Stimulated activated CD8-positive, alpha-beta memory T cell treated with anti-CD3 and anti-CD28 coated beads, Interleukin-7, amount 100 ng/mL, for 48 hours (primary cell): ENCODE results near the gene ADPRM.
"Not testable (repeated sequence)": the region's sequence is repeated elsewhere in the genome, so short reads cannot be mapped to it uniquely, and the experiment has no call there.

Experiments
- DNase-seq, 2 donors: peaks; one replicate each; pipeline ENCODE4 v3.0.0-alpha.2; 2020; ENCODE audit warnings: low read depth in 1 of 2; ENCODE audit errors: extremely low read depth in 1 of 2

Gene ADPRM

GRCh38 chr17:10698096-10698818 is 863 bp downstream of the ADPRM start:
- DNase-seq: no peak

- DNase-seq: no peak
These were observed 2.5 kb downstream of the ADPRM start for GRCh38 chr17:10699856-10700255.

- DNase-seq: no peak
These were observed 5.2 kb downstream of the ADPRM start for GRCh38 chr17:10702574-10702973.

DNA sequence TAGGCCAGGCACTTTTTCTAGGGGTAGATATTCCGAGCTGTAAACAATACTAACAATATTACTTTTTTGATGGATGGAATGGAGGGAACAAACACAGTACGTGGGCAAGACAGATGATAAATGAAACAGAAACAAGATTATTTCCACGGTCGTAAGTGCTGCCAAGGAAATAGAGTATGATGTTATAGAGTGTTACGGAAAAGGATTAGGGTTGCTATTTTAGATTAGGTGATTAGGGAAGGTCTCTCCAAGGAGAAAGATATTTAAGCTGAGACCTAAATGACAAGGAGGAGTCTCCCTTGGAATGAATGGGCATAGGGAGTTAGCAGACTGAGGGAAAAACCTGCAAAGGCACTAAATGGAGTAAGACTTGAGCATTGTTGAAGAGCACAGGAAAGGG is 8.3 kb downstream of the ADPRM start:
- DNase-seq: no peak

- DNase-seq: no peak
These were observed 15.9 kb downstream of the ADPRM start for GRCh38 chr17:10713318-10713717.

GRCh38 chr17:10716218-10716617 is 18.8 kb downstream of the ADPRM start:
- no peak for DNase-seq

GRCh38 chr17:10718547-10718946 is 21.2 kb downstream of the ADPRM start:
- no peak for DNase-seq

DNA sequence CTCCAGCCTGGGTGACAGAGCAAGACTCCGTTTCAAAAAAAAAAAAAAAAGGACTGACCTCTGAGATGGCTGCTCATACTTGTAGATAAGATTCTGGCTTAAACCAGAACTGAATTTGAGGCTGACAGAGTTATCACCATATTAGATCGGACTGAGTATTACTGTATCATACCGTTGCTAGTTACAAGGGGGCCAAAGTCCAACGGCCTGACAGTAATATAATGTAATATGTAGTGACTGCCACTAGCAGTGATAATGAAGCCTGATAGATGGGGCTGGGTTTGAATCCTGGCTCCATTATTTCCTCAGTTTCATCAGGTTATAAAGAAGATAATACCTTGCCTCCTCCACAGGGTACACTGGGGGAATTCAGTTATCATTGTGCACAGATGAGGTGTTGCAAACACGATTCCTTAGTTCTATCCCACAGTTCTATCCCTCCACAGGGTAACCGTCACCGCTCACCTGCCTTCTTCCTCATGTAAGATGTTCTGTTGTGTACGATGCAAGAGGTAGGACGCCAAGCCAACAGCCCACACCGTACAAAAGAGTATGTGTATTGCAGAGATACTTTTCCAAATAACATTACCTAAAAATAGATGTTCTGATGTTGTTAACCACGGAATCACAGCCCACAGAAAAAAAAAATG is 27.3 kb downstream of the ADPRM start:
- DNase-seq: no peak

GRCh38 chr17:10725262-10725661 is 27.9 kb downstream of the ADPRM start:
- DNase-seq: no peak

GRCh38 chr17:10726196-10726595 is 28.8 kb downstream of the ADPRM start:
- DNase-seq: no peak

- peak in 1 of 2 donors; percentile 16 for DNase-seq
These were observed 29.8 kb downstream of the ADPRM start for GRCh38 chr17:10727192-10727591.

- DNase-seq: no peak
These were observed 31.0 kb downstream of the ADPRM start for GRCh38 chr17:10728331-10728892.

DNA sequence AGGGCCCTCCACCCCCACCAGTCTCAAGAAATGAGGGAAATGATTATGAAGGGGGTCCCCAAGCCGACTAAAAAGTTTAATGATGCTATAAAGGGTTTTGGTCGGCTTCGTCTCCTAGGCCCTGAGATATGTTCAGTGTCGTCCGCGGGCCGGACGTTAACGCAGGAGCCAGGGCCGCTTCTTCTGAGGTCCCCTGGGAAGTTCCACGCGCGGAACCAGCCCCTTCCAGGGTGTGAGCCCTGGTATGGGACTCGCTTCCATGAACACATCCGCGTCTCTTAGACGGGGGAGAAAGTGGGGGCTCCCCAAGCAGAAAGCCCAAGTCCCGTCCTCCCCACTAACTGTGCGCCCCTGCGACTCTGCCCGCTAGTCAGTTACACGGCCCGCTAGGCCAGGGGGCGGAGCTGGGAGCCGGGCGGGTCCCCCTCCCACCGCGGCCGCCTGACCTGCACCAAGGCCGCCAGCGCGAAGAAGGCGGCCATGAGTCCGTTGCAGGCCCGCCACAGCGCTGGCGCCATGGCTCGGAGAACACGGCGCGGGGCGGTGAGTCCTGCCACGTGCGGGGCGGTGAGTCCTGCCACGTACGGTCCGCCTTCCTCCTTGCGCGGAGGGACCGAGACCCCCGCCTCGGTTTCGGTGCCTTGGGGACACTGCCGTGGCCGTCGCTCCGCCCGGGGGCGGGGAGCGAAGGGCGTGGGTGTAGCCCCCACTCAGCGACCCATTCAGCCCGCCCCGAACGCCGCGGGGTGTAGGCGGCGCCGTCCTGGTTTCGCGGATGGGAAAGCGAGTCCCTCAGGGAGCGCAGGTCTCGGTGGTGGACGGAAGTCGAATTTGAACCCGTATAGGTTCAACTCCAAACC is 32.2 kb downstream of the ADPRM start, which contains the start of gene TMEM220:
Gene TMEM220, minus strand, starts transcription at position 690 of the 860 bp plus-strand sequence. Its CDS starts 172 bp downstream, at position 518.
- peak; percentile 7 to 17 for DNase-seq

DNA sequence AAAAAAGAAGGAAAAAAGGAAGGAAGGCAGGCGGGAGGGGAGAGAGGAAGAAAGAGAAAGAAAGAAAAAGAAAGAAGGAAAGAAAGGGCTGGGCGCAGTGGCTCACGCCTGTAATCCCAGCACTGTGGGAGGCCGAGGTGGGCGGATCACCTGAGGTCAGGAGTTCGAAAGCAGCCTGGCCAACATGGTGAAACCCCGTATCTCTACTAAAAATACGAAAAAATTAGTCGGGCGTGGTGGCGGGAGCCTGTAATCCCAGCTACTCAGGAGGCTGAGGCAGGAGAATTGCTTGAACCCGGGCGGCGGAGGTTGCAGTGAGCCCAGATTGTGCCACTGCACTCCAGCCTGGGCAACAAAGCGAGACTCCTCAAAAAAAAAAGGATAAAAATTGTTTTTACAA is 32.9 kb downstream of the ADPRM start:
- DNase-seq: not testable (repeated sequence)

DNA sequence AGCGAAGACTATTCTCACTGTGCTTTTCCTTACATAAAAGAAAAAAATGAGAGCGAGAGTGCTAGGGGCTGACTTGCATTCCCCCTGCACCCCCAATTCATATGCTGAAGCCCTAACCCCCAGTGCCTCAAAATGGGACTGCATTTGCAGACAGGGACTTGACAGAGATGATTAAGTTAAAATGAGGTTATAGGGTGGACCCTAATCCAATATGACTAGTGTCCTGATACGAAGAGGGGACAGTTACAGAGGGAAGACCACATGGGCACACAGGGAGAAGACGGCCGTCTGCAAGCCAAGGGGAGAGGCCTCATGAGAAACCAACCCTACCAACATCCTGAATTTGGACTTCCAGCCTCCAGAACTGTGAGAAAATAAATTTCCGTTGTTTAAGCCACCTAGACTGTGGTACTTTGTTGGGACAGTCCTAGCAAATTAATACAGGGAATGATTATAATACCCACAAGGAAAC is 34.0 kb downstream of the ADPRM start:
- DNase-seq: no peak

DNA sequence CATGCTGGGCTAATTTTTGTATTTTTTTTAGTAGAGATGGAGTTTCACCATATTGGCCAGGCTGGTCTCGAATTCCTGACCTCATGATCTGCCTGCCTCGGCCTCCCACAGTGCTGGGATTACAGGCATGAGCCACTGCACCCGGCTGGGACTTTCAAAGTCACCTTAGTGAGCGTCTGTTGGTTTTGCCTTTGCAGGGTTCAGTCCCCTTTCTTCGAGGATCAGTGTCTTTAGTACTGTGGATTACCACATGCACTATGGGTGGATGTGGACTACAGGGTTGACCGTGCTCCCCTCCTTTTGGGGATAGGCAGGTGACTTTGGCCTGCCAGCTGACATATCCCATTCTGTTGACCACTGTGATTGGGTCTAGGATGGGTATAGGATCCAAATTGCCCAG is 34.7 kb downstream of the ADPRM start:
- not testable (repeated sequence) for DNase-seq

- DNase-seq: no peak
These were observed 36.3 kb downstream of the ADPRM start for GRCh38 chr17:10733666-10734065.

DNA sequence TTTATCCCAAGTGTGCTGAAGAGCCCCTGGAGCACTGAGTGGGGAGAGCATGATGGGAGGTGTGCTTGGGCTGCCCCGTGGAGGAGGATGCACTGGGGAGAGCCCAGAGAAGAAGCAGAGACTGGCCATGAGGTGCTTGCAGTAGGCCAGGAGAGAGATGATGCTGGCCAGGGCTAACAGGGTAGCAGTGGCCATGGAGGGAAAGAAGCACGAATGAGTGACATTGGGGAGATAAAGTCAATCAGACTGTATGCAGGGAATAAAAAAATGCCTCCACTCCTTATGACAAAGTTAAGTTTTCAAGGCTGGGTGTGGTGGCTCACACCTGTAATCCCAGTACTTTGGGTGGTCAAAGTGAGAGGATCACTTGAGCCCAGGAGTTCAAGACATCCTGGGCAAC is 37.9 kb downstream of the ADPRM start:
- DNase-seq: no peak

DNA sequence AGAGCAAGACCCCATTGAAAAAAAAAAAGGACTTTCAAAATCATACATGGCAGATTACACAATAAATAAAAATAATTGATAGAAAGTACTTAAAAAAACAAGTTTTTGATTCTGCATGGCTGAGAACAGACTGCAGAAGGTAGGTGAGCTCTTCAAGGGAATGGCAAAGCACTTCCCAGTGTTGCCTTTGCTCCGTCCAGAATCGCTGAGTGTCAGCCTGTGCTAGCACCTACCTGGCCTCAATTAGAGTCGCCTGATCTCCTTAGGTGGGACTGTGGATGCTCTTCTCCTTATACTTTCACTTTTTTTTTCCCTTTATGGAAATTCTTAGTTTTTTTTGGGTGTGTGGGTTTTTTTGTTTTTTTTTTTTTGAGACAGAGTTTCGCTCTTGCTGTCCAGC is 38.4 kb downstream of the ADPRM start:
- DNase-seq: no peak

DNA sequence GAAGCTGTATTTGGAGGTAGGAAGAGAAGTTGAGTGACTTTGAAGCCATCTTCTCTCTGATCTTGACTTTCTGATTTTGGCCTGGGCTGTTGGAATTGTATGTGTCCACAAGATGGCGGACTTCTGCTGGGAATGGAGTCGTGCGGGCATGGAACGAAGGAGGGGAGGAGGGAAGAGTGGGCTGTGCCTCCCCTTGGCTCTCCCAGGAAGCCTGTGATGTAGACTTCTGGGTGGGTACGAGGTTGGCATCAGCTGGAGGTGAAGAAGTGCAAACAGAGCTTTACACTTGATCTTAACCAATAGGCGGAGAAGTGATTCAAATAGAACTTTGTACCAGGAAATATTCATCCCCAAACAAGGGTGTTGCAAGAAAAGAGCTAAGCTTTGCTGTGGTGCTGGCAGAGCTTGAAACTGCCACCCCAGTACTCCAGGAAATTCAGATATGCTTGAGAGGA is 39.8 kb downstream of the ADPRM start:
- no peak for DNase-seq

- DNase-seq: no peak
These were observed 40.3 kb downstream of the ADPRM start for GRCh38 chr17:10737736-10738135.
